ENCODE data around the gene GLYATL3.

The GLYATL3 gene

DNA sequence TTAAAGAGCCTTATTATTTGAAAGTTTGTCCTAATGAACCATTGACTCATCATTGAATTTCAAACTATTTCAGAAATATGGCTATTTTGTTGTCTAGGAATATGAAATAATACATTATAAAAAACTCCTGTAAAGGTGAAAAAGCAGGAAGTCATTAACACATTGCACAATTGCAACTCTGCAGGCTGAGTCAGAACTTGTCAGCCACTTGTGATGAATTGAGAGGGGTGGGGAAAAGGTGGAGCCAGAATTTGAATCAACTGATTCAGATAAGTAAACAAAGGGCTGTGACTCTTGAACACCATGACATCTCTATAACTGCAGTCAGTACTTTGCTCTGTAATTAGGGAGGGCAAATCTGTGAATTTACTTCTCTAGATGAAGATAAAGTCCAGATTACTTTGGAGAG lies 56.7 kb downstream of the GLYATL3 start:
- no peak for DNase-seq (ENCODE audit: low read depth, low spot score)
- H3K36me3 ChIP-seq (ENCODE audit: insufficient read depth, low read length): no peaks in the 10 kb centered on the region
- H3K9me3 ChIP-seq (ENCODE audit: low read depth, low read length): no peaks in the 10 kb centered on the region
- 0 out of 2 replicates have a peak overlapping the region, but pooled peaks have one; percentile 29 for H3K27ac ChIP-seq
- no peak overlapping the region for H3K4me3 ChIP-seq
- H3K9ac ChIP-seq (ENCODE audit: insufficient read length): no peak overlapping the region
- no peak; the same call in 1 of the 2 replicates for TF ChIP-seq POLR2AphosphoS5 (IDR thresholded peaks at IDR 0.05; ENCODE audit: borderline replicate concordance, low read depth, low read length)

DNA sequence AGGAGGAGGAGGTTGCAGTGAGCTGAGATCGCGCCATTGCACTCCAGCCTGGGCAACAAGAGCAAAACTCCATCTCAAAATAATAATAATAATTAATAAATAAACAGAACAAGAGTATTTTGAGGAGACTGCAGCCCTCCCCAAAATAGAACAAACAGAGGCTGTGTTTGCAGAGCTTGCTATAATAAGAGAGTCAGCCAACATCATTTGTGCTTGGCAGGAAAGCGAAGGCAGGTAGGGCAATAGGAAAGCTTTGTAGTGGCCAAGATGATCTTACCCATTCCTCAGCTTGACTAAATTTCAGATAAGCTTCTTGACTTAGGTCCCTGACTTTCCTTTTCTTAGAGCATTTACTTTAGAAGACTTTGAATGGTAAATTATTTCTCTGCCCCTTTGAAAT lies 57.5 kb downstream of the GLYATL3 start:
- H3K27ac ChIP-seq: no peak overlapping the region
- H3K4me3 ChIP-seq: no peak overlapping the region
- no peaks in the 10 kb centered on the region for H3K9me3 ChIP-seq (ENCODE audit: low read depth, low read length)
- DNase-seq (ENCODE audit: low read depth, low spot score): no peak
- H3K9ac ChIP-seq (ENCODE audit: insufficient read length): no peak overlapping the region
- TF ChIP-seq FOXP2 (optimal IDR thresholded peaks at IDR 0.05; ENCODE audit: control extremely low read depth, extremely low read length, insufficient read depth) (no peak), POLR2AphosphoS5 (IDR thresholded peaks at IDR 0.05; ENCODE audit: borderline replicate concordance, low read depth, low read length) (0 out of 2 replicates have a peak, but pooled peaks have one; percentile 1), EZH2 (IDR thresholded peaks at IDR 0.05) (no peak)
- H3K36me3 ChIP-seq (ENCODE audit: insufficient read depth, low read length): no peaks in the 10 kb centered on the region

DNA sequence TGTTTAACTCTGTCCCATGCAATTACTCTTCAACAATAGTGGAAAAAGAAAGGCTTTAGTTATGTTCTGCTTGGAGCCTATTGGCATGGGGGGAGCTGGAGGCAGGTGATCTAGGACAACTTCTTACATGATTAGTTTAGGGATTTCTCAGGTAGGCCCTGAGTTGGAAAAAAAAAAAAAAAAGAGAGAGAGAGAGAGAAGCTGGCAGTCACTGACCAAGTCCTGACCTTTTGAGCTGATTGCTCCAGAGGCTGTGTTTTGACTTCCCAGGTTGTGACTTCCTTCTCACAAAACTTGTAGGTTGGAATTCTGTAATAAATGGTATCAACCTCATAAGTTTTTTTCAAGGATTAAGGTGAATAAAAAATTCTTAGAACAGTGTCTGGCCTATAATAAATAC lies 58.5 kb downstream of the GLYATL3 start:
- Histone ChIP-seq H3K4me3 (no peak overlapping the region), H3K9ac (ENCODE audit: insufficient read length) (no peak overlapping the region), H3K9me3 (ENCODE audit: low read depth, low read length) (no peaks in the 10 kb centered on the region), H3K36me3 (ENCODE audit: insufficient read depth, low read length) (no peaks in the 10 kb centered on the region), H3K27ac (no peak overlapping the region)
- no peak for DNase-seq (ENCODE audit: low read depth, low spot score)
- TF ChIP-seq FOXP2 (optimal IDR thresholded peaks at IDR 0.05; ENCODE audit: control extremely low read depth, extremely low read length, insufficient read depth) (no peak), POLR2AphosphoS5 (IDR thresholded peaks at IDR 0.05; ENCODE audit: borderline replicate concordance, low read depth, low read length) (no peak), EZH2 (IDR thresholded peaks at IDR 0.05) (no peak)

DNA sequence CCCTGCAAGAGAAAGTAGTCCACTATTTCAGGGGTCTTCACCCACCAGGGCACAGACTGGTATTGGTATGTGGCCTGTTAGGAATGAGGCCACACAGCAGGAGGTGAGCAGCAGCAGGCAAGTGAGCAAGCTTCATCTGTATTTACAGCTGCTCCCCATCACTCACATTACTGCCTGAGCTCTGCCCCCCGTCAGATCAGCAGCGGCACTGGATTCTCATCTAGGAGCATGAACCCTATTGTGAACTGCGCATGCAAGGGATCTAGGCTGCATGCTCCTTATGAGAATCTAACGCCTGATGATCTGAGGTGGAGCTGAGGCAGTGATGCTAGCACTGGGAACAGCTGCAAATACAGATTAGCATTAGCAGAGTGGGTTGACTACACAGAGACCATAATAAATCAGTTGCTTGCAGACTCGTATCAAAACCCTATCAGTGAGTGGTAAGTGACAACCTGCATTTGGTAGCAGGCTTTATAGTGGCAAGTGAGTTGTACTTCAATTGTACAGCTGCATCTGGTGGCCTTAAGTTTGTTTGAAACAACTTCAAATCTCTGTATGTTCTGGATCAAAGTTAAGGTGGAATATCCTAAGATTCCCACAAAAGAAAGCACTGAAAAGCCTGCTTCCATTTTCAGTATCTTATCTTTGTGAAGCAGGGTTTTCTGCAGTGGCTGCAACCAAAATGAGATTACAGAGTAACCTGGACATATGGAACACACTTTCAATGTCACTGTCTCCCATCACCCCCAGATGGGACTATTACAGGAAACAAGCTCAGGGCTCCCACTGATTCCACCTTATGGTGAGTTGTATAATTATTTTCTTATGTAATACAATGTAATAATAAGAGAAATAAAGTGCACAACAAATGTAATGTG lies 63.5 kb downstream of the GLYATL3 start:
- H3K9ac ChIP-seq (ENCODE audit: insufficient read length): no peak overlapping the region
- H3K36me3 ChIP-seq (ENCODE audit: insufficient read depth, low read length): no peaks in the 10 kb centered on the region
- no peak for DNase-seq (ENCODE audit: low read depth, low spot score)
- H3K27ac ChIP-seq: no peak overlapping the region
- no peak overlapping the region for H3K4me3 ChIP-seq
- no peaks in the 10 kb centered on the region for H3K9me3 ChIP-seq (ENCODE audit: low read depth, low read length)
- TF ChIP-seq EZH2 (IDR thresholded peaks at IDR 0.05) (no peak), POLR2AphosphoS5 (IDR thresholded peaks at IDR 0.05; ENCODE audit: borderline replicate concordance, low read depth, low read length) (no peak), FOXP2 (optimal IDR thresholded peaks at IDR 0.05; ENCODE audit: control extremely low read depth, extremely low read length, insufficient read depth) (no peak)

DNA sequence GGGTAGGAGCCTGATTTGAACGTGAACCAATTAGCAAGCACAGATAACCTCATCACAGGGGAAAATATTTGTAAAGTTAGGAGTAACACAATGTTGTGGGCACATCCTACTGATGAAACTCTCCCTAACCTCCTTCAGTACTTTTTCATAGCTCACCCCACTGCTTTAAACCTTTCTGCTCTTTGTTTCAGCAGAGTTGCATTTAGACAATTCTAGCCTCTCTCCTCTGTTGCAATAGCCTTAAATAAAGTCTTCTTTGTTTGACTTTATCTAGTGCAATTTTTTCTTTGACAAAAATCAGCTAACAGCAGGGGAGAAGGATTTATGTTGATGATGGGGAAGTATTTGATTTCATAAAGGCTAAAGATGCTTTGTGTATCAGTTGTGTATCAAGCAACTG lies 64.8 kb downstream of the GLYATL3 start:
- no peak overlapping the region for H3K9ac ChIP-seq (ENCODE audit: insufficient read length)
- no peak overlapping the region for H3K4me3 ChIP-seq
- no peak overlapping the region for H3K27ac ChIP-seq
- TF ChIP-seq EZH2 (IDR thresholded peaks at IDR 0.05) (no peak), FOXP2 (optimal IDR thresholded peaks at IDR 0.05; ENCODE audit: control extremely low read depth, extremely low read length, insufficient read depth) (no peak), POLR2AphosphoS5 (IDR thresholded peaks at IDR 0.05; ENCODE audit: borderline replicate concordance, low read depth, low read length) (no peak)
- no peak for DNase-seq (ENCODE audit: low read depth, low spot score)
- H3K36me3 ChIP-seq (ENCODE audit: insufficient read depth, low read length): no peaks in the 10 kb centered on the region
- no peaks in the 10 kb centered on the region for H3K9me3 ChIP-seq (ENCODE audit: low read depth, low read length)

DNA sequence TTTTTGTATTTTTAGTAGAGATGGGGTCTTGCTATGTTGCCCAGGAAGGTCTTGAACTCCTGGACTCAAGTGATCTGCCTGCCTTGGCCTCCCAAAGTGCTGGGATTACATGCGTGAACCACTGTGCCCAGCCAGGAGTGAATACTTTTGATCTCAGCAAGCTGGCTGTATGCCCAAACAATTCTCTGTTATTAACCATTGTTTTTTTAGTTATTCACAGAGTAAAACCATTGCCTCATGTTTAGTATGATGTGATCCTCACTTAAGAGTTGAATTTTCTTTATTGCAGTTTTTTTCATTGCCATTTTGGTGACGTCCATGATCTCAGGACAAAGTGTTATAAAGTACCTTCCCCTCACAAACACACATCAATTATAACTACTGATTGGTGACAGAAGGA lies 65.5 kb downstream of the GLYATL3 start:
- no peak overlapping the region for H3K4me3 ChIP-seq
- H3K36me3 ChIP-seq (ENCODE audit: insufficient read depth, low read length): no peaks in the 10 kb centered on the region
- no peak overlapping the region for H3K9ac ChIP-seq (ENCODE audit: insufficient read length)
- DNase-seq (ENCODE audit: low read depth, low spot score): no peak
- TF ChIP-seq POLR2AphosphoS5 (IDR thresholded peaks at IDR 0.05; ENCODE audit: borderline replicate concordance, low read depth, low read length) (no peak), FOXP2 (optimal IDR thresholded peaks at IDR 0.05; ENCODE audit: control extremely low read depth, extremely low read length, insufficient read depth) (no peak), EZH2 (IDR thresholded peaks at IDR 0.05) (no peak)
- H3K9me3 ChIP-seq (ENCODE audit: low read depth, low read length): no peaks in the 10 kb centered on the region
- no peak overlapping the region for H3K27ac ChIP-seq

DNA sequence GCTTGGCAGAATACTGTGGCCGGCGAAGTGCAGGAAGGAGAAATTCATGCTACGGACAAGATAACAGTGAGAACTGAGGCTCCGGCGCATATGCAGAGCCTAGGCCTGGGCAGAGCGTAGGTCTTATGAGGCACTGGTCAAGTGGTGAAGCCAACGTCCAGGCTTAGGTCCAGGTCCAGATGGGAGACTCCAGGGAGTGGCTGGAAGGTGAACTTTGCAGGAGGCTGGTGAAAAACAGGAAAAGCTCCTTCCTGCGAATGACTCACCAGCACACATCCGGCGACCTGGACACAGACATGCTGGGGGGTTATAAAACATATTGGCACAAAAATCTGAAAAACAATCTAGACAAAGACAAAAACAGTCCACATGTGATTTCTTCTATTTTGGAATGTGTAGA lies 66.1 kb downstream of the GLYATL3 start:
- no peaks in the 10 kb centered on the region for H3K9me3 ChIP-seq (ENCODE audit: low read depth, low read length)
- H3K36me3 ChIP-seq (ENCODE audit: insufficient read depth, low read length): no peaks in the 10 kb centered on the region
- no peak for DNase-seq (ENCODE audit: low read depth, low spot score)
- TF ChIP-seq EZH2 (IDR thresholded peaks at IDR 0.05) (no peak), POLR2AphosphoS5 (IDR thresholded peaks at IDR 0.05; ENCODE audit: borderline replicate concordance, low read depth, low read length) (no peak), FOXP2 (optimal IDR thresholded peaks at IDR 0.05; ENCODE audit: control extremely low read depth, extremely low read length, insufficient read depth) (no peak)
- H3K9ac ChIP-seq (ENCODE audit: insufficient read length): no peak overlapping the region
- no peak overlapping the region for H3K4me3 ChIP-seq
- no peak overlapping the region for H3K27ac ChIP-seq

DNA sequence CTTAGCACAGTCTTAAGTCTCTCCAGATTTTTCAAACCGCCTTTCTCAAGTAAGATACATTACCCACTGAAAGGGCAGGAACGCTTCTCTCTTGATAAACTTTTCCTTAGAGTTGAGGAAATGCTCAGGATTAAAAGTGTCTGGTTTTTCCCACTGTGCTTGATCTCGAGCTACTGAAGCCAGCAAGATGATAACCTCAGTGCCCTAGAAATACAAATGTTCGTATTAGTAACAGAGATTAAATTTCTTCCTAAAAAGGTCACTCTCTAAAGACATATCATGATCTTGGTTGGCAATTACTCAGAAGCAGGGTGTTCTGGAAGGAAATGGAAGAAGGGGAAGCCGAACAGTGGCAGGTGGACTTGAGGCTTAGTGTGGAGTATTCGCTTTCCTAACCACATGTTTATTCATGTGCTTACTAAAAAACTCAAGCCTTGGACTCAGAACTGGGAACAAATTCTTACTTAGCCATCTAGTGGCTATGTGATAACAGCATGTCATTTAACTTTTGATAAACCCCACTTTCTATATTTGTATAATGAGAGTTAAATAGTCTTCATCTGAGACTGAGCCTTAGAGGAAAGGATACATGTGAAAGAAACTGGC lies 70.9 kb downstream of the GLYATL3 start:
- Histone ChIP-seq H3K36me3 (ENCODE audit: insufficient read depth, low read length) (no peaks in the 10 kb centered on the region), H3K27ac (peak overlapping the region; percentile 33; the same call in 1 of the 2 replicates), H3K9me3 (ENCODE audit: low read depth, low read length) (no peaks in the 10 kb centered on the region), H3K9ac (ENCODE audit: insufficient read length) (peak overlapping the region; percentile 19), H3K4me3 (no peak overlapping the region)
- no peak for TF ChIP-seq POLR2AphosphoS5 (IDR thresholded peaks at IDR 0.05; ENCODE audit: borderline replicate concordance, low read depth, low read length)
- TF ChIP-seq EZH2 (IDR thresholded peaks at IDR 0.05): no peak
- no peak for TF ChIP-seq FOXP2 (optimal IDR thresholded peaks at IDR 0.05; ENCODE audit: control extremely low read depth, extremely low read length, insufficient read depth)
- DNase-seq (ENCODE audit: low read depth, low spot score): peak; percentile 34
